ENCODE data around the gene SRGAP3.

SRGAP3 gene

DNA sequence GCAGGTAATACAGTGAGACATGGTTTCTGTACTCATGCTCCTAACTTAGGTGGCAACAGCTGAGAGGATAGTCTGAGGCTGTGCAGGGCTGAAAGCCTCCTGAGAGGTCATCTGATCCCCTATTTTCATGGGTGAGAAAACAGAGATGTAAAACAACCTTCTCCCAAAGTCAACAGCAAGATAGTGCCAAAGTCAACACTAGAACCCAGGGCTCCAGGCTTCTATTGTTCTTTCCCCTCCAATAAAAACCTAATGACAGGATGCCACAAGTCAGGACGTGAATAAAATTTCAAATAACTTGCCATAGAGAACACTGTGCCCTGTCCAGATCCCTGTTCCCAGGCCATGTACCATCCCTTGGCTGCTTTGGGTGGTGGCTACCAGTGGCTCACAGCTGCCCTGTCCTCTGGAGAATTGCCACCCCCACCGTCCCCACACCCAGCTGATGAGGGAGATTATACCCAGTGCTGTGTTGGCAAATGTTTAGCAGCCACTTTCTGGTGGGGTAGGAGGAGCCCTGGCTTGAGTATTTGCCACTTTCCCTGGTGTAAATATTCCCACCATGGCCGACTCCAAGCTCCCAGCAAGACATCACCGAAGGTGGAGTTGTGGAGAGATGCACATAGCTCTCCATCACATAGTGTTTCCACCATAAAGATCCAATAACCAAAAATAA, 54.8 kb downstream of the SRGAP3 start:
- Histone ChIP-seq H3K4me1 (ENCODE audit: control insufficient read depth in 1 of 2, insufficient read depth in 1 of 2, low read depth in 1 of 2, low read length in 1 of 2) (no peaks in the 10 kb centered on the region), H3K9me3 (no peaks in the 10 kb centered on the region), H3K36me3 (no peaks in the 10 kb centered on the region), H3K4me3 (ENCODE audit: low read depth in 1 of 2, low read length in 1 of 2) (no peak overlapping the region), H3K27me3 (no peaks in the 10 kb centered on the region), H3K27ac (no peak overlapping the region)
- no peak for TF ChIP-seq CTCF (IDR thresholded peaks at IDR 0.05)

- Histone ChIP-seq H3K27ac (no peak overlapping the region), H3K36me3 (no peaks in the 10 kb centered on the region), H3K4me3 (ENCODE audit: low read depth in 1 of 2, low read length in 1 of 2) (no peak overlapping the region), H3K9me3 (no peaks in the 10 kb centered on the region), H3K4me1 (ENCODE audit: control insufficient read depth in 1 of 2, insufficient read depth in 1 of 2, low read depth in 1 of 2, low read length in 1 of 2) (no peaks in the 10 kb centered on the region), H3K27me3 (no peaks in the 10 kb centered on the region)
- no peak for TF ChIP-seq CTCF (IDR thresholded peaks at IDR 0.05)
These were observed 55.7 kb downstream of the SRGAP3 start for GRCh38 chr3:9193633-9194195.

DNA sequence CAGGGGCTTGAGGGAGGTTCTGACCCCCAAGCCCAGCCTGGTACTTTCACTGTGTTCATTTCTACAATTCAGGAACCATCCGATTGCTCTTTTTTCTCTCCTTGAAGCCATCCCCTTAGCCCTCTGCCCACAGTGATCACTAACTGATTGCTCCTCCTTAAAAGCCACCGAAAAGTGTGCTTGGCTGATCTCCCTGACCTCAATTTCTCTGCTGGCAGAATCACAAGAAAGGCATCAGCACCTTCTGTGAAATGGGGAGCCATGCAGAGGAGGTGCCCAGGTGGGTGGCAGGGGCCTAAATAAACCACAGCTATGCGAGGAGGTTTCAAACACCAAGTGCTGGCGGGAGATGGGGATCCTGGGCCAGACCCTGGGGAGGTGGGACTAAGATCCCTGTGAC, 56.2 kb downstream of the SRGAP3 start:
- H3K4me3 ChIP-seq (ENCODE audit: low read depth in 1 of 2, low read length in 1 of 2) = no peak overlapping the region
- no peak for TF ChIP-seq CTCF (IDR thresholded peaks at IDR 0.05)
- H3K27ac ChIP-seq = no peak overlapping the region
- H3K36me3 ChIP-seq = no peaks in the 10 kb centered on the region
- H3K9me3 ChIP-seq = no peaks in the 10 kb centered on the region
- H3K27me3 ChIP-seq = no peaks in the 10 kb centered on the region
- H3K4me1 ChIP-seq (ENCODE audit: control insufficient read depth in 1 of 2, insufficient read depth in 1 of 2, low read depth in 1 of 2, low read length in 1 of 2) = no peaks in the 10 kb centered on the region

GRCh38 chr3:9192248-9193025, 57.0 kb downstream of the SRGAP3 start:
- Histone ChIP-seq H3K27me3 (no peaks in the 10 kb centered on the region), H3K4me1 (ENCODE audit: control insufficient read depth in 1 of 2, insufficient read depth in 1 of 2, low read depth in 1 of 2, low read length in 1 of 2) (no peaks in the 10 kb centered on the region), H3K4me3 (ENCODE audit: low read depth in 1 of 2, low read length in 1 of 2) (no peak overlapping the region), H3K36me3 (no peaks in the 10 kb centered on the region), H3K27ac (no peak overlapping the region), H3K9me3 (no peaks in the 10 kb centered on the region)
- no peak for TF ChIP-seq CTCF (IDR thresholded peaks at IDR 0.05)

DNA sequence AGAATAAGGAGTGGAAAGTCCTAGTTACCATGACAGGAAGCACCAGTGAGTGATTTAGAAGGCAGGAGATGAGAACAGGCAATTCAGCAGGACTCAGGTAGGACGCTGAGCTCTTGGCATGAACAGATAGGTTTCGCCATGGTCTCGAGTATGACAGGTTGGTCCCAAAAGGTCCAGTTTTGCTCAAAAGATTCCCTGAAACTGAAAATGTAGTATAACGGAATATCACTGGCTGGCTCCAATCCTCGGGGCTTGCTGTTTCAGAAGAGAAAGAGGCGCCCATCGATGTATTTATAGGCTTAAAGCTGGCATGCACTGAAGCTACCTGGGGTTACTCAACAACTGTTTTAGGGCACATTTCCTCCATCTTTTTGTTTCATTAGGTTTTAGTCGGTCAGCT, 59.2 kb downstream of the SRGAP3 start:
- Histone ChIP-seq H3K36me3 (no peaks in the 10 kb centered on the region), H3K27me3 (no peaks in the 10 kb centered on the region), H3K4me3 (ENCODE audit: low read depth in 1 of 2, low read length in 1 of 2) (no peak overlapping the region), H3K4me1 (ENCODE audit: control insufficient read depth in 1 of 2, insufficient read depth in 1 of 2, low read depth in 1 of 2, low read length in 1 of 2) (no peaks in the 10 kb centered on the region), H3K27ac (no peak overlapping the region), H3K9me3 (no peaks in the 10 kb centered on the region)
- no peak for TF ChIP-seq CTCF (IDR thresholded peaks at IDR 0.05)
